ENCODE results near the gene UPF2.

DNA sequence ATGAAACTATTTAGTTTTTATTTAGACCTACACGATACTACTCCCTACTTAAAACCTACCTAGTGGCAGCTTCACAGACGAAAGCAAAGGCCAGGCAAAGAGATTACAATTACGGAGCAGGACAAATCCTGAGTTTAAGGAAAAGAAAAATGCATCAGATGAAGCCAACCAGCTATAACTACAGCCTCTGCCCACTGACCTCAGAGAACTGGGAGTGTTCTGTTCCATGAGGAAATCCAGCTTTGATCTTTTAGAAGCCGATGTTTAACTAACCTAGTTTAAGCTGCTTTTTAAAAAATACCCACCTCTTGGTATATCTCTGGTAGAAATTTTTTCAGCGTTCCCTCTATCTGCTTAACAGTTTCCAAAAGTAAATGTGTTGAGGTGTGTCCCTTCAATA, 3.0 kb upstream of the UPF2 start:
- TF ChIP-seq, protein P1, sequence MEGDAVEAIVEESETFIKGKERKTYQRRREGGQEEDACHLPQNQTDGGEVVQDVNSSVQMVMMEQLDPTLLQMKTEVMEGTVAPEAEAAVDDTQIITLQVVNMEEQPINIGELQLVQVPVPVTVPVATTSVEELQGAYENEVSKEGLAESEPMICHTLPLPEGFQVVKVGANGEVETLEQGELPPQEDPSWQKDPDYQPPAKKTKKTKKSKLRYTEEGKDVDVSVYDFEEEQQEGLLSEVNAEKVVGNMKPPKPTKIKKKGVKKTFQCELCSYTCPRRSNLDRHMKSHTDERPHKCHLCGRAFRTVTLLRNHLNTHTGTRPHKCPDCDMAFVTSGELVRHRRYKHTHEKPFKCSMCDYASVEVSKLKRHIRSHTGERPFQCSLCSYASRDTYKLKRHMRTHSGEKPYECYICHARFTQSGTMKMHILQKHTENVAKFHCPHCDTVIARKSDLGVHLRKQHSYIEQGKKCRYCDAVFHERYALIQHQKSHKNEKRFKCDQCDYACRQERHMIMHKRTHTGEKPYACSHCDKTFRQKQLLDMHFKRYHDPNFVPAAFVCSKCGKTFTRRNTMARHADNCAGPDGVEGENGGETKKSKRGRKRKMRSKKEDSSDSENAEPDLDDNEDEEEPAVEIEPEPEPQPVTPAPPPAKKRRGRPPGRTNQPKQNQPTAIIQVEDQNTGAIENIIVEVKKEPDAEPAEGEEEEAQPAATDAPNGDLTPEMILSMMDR (IDR thresholded peaks at IDR 0.05): no peak
- TF ChIP-seq POLR2A (IDR thresholded peaks at IDR 0.05): no peak
